Pons (tissue), 1 donor: ENCODE measurements around the gene HTRA2.

Experiments
- DNase-seq: peaks from one replicate; pipeline ENCODE4 v3.0.0-alpha.2; 2016; ENCODE audit warnings: low spot score

Gene HTRA2

GRCh38 chr2:74500578-74500946, 29.2 kb upstream of the HTRA2 start:
- DNase-seq = no peak

DNA sequence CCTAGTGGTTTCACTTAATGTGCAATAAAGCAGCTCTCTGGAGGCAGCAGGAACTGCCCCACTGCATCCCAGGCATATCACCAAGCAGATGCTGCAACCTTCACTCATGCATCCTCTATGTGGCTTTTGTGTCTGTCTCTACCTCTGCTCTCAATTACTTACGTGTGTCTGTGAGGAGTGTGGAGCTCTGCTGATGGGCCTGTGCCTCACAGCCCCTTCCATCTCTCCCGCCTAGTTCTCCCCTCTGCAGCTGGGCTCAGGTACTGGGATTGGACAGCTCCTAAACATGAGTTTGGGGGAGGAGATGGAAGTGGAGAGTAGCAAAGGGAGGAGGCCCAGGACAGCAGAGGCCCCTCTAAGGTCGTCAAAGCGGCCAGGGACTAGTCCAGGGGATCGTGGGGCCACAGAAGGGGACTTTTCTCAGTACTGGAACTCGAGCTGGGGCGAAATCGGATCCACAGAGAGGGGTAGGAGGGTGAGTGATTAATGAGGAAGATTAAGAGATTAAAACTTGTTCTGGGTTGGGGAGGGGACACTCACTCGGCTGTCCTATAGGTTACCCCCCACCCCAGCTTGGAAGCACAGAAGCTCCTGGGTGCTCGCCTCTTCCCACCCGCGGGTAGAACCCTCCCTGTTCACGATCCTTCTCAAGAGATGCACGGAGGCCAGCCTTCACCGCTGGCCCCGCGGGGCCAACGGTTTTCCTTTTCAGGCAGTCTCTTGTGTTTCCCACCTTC, 28.2 kb upstream of the HTRA2 start:
- DNase-seq = no peak

GRCh38 chr2:74502147-74502719, 27.5 kb upstream of the HTRA2 start:
- DNase-seq = no peak

- no peak for DNase-seq
These were observed 26.8 kb upstream of the HTRA2 start for GRCh38 chr2:74502720-74503505.

- no peak for DNase-seq
These were observed 25.9 kb upstream of the HTRA2 start for GRCh38 chr2:74503506-74504475.

- no peak for DNase-seq
These were observed 25.1 kb upstream of the HTRA2 start for GRCh38 chr2:74504591-74504990.

- DNase-seq = no peak
These were observed 24.1 kb upstream of the HTRA2 start for GRCh38 chr2:74505448-74506246.

- DNase-seq = peak; percentile 99
These were observed 22.4 kb upstream of the HTRA2 start, which contains the start of gene PCGF1 for GRCh38 chr2:74507145-74507925. Gene PCGF1 (minus strand): TSS chr2:74507695. CDS start chr2:74507668, 27 bp downstream.

GRCh38 chr2:74507926-74508520, 21.7 kb upstream of the HTRA2 start:
- peak; percentile 11 for DNase-seq

DNA sequence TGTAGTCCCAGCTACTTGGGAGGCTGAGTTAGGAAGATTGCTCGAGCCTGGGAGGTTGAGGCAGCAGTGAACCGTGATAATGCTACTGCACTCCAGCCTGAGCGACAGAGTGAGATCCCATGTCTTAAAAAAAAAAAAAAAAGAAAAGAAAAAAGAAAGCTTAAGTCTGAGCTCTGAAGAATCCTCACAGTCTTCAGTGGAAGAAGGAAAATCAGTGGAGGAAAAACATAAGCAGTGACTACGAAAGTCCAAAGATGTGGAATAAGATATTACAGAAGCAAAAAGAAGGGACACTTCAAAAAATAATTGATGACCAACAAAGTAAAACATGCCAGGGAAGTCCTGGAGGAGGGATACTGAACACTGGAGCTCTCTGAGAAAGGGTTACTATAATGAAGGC, 19.5 kb upstream of the HTRA2 start:
- DNase-seq = no peak

DNA sequence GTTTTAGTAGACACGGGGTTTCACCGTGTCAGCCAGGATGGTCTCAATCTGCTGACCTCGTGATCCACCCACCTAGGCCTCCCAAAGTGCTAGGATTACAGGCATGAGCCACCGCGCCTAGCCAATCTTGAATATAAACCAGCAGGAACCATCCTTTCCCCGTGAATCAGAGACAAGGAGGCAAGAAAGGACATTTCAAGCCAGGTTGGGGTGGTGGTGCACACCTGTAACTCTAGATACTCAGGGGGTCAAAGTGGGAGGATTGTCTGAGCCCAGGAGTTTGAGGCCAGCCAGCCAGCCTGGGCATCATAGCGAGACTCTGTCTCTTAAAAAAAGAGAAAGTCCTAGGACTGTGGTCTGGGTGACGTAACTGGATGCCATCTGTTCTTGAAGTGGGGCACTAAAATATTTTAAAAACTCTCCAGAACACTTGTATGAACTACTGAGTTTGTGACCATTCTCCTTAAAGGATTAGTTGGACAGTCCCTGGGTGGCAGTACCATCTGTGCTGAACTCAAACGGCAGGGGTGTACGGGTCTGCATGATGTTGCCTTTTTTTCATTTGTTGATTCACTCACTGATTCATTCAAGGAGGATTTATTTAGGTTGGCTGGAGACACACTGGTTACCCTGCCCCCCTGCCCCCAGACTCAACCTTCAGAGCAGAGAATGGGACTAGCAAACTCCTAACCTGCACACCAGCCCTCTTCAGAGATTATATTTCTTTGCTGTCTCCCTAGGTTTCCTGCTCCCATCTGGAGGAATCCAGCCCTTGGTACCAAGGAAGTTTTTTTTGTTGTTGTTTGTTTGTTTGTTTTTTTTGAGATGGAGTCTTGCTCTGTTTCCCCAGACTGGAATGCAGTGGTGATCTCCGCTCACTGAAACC, 18.4 kb upstream of the HTRA2 start:
- no peak for DNase-seq

DNA sequence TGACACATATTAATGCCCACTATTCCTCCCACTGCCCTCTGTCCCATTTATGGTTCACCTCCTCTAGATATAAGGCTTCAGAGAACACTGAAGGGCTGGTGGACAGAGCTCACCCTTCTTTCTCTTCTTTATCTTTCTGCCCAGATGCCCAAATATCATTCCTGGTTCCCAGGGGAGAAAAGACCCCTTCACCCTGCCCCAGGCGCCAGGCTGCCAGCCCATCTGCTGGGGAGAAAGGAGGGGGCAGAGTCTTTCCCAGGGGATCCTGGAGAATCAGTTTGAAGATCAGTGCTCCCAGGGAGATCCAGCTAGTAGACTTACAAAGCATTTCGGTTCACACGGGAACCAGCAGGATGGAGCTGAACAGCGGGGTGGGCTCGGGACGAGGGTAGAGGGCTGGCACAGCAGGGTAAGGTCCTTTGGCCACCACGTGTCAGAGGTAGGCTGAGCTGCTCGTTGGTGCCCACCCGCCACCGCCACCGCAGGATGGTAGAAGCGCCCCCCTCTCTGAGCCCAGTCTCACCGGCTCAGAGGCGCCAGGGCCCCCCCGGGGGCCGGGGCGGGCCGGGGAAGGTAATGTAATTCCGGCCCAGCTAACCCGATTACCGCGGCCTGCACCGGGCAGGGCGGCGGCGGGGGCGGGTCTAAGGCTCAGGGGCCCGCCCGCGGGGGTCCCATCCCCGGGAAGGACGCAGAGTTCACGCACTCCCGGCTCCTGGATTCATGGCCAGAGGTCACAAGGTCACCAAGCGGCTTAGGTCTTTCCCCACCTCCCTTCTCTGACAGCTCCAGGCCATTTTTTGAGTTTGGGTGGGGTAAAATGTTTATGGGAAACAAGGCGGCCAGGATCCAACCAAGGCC, 16.8 kb upstream of the HTRA2 start:
- no peak for DNase-seq

DNA sequence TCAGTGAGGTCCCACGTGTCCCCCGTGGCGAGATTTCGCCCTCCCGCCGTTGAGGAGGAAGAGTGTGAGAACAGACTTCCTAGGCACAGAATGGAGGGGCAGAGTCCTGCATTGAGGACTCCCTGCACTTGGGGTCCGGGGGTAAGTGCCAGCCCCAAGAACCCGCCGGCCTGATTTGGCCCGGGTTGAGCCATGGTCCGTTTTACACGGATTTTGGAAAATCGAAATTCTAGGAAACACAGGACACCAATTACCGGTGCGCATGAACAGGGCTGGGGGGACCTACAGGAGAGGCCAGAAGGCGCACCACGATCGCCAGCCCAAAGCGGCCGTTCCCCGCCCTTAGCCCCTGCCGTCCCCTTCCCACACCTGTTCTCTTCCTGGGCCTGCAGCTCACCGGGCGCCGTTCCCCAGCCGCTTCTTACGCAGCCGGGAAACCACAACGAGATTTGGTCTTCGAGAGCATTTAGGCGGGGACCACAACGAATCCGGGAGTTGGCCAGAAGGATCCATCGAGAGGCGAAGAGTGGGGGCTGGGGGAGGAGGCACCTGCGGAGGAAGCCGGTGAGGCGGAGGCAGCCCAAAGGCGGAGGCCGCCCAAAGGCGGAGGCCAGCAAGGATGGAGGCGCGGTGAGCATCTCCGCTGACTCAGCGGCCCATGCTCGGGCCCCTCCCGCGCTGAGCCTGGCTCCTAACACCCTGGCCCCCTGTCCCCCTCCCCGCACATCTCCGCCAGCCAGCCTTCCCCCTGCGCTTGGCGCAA, 15.9 kb upstream of the HTRA2 start:
- no peak for DNase-seq

DNA sequence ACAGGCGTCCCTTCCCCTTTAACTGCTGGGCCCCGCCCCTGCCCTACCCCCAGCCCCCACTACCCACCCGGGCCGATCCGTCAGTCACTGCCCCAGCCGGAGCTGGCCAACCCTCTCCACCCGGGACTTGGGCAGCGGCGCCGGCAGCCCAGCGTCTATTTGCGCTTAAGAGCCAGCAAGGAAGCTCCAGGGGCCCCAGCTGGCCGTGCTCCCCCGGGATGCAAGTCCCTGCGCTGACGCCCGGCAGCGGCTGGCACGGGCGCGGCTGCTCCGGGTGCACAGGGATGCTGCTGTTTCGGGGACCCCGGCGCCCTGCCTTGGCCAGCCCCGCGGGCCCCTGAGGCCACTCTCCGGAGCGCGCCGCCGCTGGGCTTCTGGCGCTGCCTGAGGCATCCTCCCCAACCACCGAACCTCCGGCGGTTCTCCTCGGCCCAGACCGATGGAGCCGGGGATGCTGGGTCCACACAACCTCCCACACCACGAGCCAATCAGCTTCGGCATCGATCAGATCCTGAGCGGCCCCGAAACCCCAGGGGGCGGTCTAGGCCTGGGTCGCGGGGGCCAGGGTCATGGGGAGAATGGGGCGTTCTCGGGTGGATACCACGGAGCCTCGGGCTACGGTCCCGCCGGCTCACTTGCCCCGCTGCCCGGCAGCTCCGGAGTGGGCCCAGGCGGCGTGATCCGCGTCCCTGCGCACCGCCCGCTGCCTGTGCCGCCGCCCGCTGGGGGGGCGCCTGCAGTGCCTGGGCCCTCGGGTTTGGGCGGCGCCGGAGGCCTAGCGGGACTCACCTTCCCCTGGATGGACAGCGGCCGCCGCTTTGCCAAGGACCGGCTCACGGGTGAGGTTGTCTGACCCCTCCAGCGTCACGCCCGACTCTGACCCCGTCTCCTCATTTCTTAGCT, 15.1 kb upstream of the HTRA2 start, which contains the start of gene TLX2:
Gene TLX2, plus strand, starts transcription at position 83 of the 903 bp plus-strand sequence. Its CDS starts 357 bp downstream, at position 440.
- no peak for DNase-seq

GRCh38 chr2:74515271-74515980, 14.3 kb upstream of the HTRA2 start:
- no peak for DNase-seq
